ENCODE data around the gene METTL5.
"Not testable (repeated sequence)": the region's sequence is repeated elsewhere in the genome, so short reads cannot be mapped to it uniquely, and the experiment has no call there.

Gene METTL5

GRCh38 chr2:169828141-169828811, 3.6 kb upstream of the METTL5 start:
- peak; percentile 70 for DNase-seq

GRCh38 chr2:169827272-169828140, 2.8 kb upstream of the METTL5 start, which contains the start of gene UBR3:
TSS of gene UBR3 (plus strand) at chr2:169827454. CDS start at chr2:169827508, 54 bp downstream.
- peak; percentile 94 for DNase-seq

GRCh38 chr2:169823996-169824372, 721 bp downstream of the METTL5 start:
- DNase-seq = no peak

- DNase-seq = no peak
Measured at GRCh38 chr2:169822785-169823392, 1.8 kb downstream of the METTL5 start.

- no peak for DNase-seq
Measured at GRCh38 chr2:169822036-169822435, 2.7 kb downstream of the METTL5 start.

GRCh38 chr2:169820101-169820500, 4.6 kb downstream of the METTL5 start:
- not testable (repeated sequence) for DNase-seq

GRCh38 chr2:169819106-169819505, 5.6 kb downstream of the METTL5 start:
- DNase-seq = no peak

GRCh38 chr2:169818241-169818640, 6.5 kb downstream of the METTL5 start:
- DNase-seq = no peak

- not testable (repeated sequence) for DNase-seq
Measured at GRCh38 chr2:169817369-169817768, 7.3 kb downstream of the METTL5 start.

GRCh38 chr2:169816961-169817360, 7.7 kb downstream of the METTL5 start:
- DNase-seq = not testable (repeated sequence)

- no peak for DNase-seq
Measured at GRCh38 chr2:169815849-169816248, 8.9 kb downstream of the METTL5 start.

GRCh38 chr2:169808221-169808620, 16.5 kb downstream of the METTL5 start:
- DNase-seq = no peak

GRCh38 chr2:169806586-169806985, 18.1 kb downstream of the METTL5 start:
- no peak for DNase-seq

GRCh38 chr2:169803480-169803879, 21.2 kb downstream of the METTL5 start:
- DNase-seq = no peak

- peak; percentile 96 for DNase-seq
Measured at GRCh38 chr2:169798718-169799592, 25.8 kb downstream of the METTL5 start, which contains the start of gene SSB. TSS of gene SSB (plus strand) at chr2:169798871. CDS start at chr2:169800961, 2,090 bp downstream.

GRCh38 chr2:169798397-169798717, 26.3 kb downstream of the METTL5 start:
- no peak for DNase-seq

- DNase-seq = no peak
Measured at GRCh38 chr2:169797601-169798000, 27.1 kb downstream of the METTL5 start.

GRCh38 chr2:169796441-169796840, 28.3 kb downstream of the METTL5 start:
- no peak for DNase-seq

GRCh38 chr2:169795181-169795580, 29.5 kb downstream of the METTL5 start:
- no peak for DNase-seq

GRCh38 chr2:169790581-169790980, 34.1 kb downstream of the METTL5 start:
- DNase-seq = no peak

- no peak for DNase-seq
Measured at GRCh38 chr2:169782513-169782912, 42.2 kb downstream of the METTL5 start.

- no peak for DNase-seq
Measured at GRCh38 chr2:169781249-169782013, 43.3 kb downstream of the METTL5 start.

Data from activated CD8-positive, alpha-beta memory T cell treated with anti-CD3 and anti-CD28 coated beads for 24 hours (primary cell).